ENCODE data around the gene PRKCZ. TPM values are rescaled to one million over a fixed set of nuclear protein-coding genes. Genes with fewer than 3 reads are reported as not detected.
"Not testable (repeated sequence)": the region's sequence is repeated elsewhere in the genome, so short reads cannot be mapped to it uniquely, and the experiment has no call there.

Gene PRKCZ
- total RNA-seq, 2 donors from 2014 or later: 12.4 to 20.7 TPM

- no peak for ATAC-seq
- peak; percentile 12 for DNase-seq
- intact Hi-C loops (cut with DNase I): no loop called here
These were observed 56.6 kb downstream of the PRKCZ start for GRCh38 chr1:2106659-2107405.

GRCh38 chr1:2107586-2108212 lies 57.5 kb downstream of the PRKCZ start:
- no peak for ATAC-seq
- intact Hi-C loops (cut with DNase I): no loop called here
- peak; percentile 11 for DNase-seq

DNA sequence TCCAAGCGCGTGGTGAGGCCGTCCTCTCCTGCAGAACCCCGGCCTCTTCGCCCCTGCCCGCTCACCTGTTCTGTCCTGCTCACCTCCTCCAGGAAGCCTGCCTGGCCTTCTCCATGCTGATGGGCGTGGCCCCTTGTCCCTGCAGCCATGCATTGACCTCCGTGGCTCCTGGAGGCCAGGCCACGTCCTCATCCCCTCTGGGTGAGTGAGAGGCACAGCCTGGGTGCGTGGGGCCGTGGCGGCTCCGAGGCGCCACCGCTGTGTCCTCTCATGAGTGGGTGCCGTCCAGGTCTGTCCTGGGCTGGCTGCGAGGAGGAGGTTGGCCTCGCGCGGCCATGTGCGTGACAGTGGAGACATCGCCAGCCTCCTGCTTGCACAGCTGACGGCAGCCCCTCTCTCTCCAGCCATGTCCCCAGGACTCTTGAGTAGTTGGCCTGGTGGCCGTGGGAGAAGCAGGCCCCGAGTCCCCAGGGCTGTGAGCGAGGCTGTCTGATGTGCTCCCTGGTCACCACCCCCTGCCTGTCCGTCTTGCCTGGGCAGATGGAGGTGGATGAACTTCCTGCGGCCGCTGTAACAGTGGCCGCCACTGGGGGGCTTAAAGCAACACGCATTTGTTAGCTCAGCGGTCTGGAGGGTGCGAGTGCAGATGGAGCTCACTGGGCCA lies 58.1 kb downstream of the PRKCZ start:
- intact Hi-C loops (cut with DNase I): no loop called here
- peak in 1 of 2 donors; percentile 19 for ATAC-seq
- DNase-seq: peak; percentile 37

- ATAC-seq (no peak), DNase-seq (peak; percentile 12)
- intact Hi-C loops (cut with DNase I): no loop called here
These were observed 58.8 kb downstream of the PRKCZ start for GRCh38 chr1:2108877-2109580.

DNA sequence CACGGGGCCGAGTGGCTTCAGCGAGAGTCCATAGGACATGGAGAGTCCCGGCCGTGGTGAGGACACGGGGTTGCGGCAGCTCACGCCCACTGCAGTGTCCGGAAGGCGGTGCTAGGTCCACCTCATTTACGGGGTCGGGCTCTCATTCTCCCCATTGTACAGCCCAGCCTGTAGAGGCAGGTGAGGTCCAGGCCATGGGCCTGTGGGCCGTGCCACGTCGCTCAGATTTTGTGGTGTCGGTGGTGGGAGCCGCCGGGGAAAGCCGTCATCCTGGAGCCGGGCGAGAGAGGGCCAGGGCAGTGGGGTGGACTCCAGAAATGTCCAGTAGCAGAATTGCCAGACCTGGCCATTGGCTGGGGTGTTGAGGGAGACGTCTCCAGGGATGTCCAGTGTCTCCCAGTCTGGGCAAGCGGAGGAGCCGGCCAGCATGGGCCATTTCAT lies 59.4 kb downstream of the PRKCZ start:
- no peak for ATAC-seq
- DNase-seq: peak; percentile 17
- intact Hi-C loops (cut with DNase I): no loop called here

DNA sequence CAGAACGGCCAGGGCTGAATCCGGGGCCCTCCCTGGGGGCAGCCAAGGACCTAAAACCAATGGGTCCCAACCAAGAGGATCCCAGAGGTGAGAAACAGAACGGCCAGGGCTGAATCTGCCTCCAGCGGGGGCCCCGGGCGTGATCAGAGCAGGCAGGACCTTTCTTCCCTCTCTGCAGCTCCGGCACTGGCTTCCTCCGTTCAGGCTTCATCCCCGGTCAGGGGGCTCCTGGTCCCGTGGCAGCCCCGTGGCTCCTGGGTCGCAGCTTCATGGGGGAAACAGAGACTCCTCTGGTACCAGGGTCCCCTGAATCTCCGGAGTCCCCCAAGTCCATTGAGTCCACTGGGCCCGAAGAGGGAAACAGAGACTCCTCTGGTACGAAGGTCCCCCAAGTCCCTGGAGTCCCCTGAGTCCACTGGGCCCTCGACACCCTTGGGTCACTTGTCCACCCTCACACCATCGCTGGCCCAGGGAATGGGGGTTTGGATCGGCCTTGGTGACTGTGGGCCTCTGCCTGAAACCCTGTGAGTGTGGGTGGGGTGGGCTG lies 60.1 kb downstream of the PRKCZ start:
- no peak for ATAC-seq
- intact Hi-C loops (cut with DNase I): no loop called here
- DNase-seq: peak; percentile 13

DNA sequence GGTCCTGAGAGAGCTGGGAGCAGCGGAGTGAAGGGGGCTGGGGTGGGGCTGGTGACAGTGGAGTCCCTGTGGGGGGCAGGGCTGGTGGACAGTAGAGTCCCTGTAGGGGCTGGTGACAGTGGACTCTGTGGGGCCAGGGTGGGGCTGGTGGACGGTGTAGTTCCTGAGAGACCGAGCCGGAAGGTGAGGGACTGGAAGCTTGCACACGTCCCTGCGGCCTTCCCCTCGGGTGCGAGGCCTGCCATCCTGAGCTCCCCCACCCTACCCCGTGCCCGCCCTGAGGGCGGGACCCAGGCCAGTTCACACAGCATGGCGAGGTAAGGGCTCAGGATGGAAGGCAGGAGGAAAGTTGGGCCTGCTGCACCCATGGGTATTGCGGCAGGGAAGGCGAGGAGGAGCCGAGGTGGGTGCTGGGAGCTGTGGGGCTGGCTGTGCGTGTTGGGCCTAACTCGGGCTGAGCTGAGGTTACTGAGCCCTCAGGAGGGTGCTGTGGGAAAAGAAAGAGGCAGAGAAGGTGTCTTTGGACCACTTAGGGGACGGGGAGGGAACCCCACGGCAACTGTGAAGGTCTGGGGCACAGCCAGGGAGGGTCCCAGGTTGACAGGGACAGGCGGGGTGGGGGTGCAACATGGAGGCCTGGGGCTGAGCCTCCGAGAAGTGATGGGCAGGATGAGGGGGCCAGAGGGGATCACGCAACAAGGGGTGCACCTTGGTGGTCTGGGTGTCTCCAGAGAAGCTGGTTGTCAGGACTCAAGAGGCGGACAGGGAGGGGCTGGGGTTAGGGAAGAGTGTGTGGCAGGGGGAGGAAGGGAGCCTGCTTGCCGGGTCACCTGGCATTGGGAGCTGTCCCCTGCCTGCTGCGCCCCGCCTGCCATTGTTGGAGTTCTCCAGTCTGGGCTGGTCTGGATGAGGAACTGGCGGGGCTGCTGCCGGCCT lies 60.8 kb downstream of the PRKCZ start:
- intact Hi-C loops (cut with DNase I): no loop called here
- no peak for ATAC-seq
- DNase-seq: peak; percentile 19

DNA sequence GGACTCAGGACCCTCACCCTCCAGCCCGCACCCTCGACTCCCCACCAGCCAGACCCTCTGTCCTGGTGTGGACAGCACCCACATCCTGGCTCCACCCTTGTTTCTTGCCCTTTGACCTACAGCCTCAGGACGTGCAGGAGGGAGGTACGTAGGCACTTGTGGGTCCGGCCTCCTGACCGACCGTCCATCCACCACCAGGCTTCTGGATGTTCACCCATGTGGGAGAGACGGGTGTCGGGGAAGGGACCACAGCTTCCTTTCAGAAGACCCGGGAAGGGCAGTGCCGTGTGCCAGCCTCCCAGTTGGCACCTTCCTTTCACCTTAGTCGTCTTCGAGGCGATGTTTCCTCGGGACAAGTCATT lies 61.4 kb downstream of the PRKCZ start:
- peak; percentile 7 for DNase-seq
- no peak for ATAC-seq
- intact Hi-C loops (cut with DNase I): no loop called here

GRCh38 chr1:2112280-2112701 lies 62.1 kb downstream of the PRKCZ start:
- no peak for ATAC-seq
- peak; percentile 10 for DNase-seq

DNA sequence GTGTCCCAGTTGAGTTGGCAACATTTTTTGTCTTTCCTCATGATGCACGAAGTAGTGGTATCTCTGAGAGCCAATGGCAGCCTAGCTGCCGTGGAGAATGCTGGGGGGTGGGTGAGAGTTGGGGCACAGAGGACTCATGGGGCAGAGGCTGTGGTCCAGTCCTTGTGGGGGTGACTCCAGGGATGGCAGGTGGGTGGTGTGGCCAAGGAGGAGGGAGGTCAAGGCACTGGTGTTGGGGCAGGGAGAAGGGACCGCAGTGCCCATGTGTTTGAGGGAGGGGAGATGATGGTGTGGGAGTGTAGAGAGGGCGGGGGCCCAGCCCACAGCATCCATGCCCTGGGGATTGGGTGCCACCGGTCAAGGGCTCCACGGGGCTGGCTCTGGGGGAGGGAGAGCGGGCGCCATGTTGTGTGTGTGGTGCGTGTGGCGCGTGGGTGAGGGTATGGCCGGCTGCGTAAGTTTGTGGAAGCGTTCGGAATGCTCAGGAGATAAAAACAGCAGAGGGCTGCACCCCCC lies 63.5 kb downstream of the PRKCZ start:
- DNase-seq: peak; percentile 4

More at GRCh38 chr1:2112280-2112701, 62.1 kb downstream of the PRKCZ start:
- intact Hi-C loops (cut with DNase I): no loop called here

DNA sequence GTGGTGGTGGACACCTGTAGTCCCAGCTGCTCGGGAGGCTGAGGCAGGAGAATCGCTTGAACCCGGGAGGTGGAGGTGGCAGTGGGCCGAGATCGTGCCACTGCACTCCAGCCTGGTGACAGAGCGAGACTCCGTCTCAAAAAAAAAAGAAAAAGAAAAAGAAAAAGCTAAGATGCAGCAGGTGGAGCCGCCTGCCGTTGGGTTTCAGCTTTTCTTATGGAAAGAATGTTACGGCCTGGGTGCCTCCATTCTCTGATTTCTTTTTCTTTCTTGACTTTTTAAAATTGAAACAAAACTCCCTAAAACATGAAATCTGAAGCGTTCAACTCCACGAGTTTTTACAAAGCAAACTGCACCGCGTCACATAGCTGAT lies 64.4 kb downstream of the PRKCZ start:
- ATAC-seq; intact Hi-C loops (cut with DNase I); DNase-seq: not testable (repeated sequence)

More for the DNA sequence above, 63.5 kb downstream of the PRKCZ start:
- no peak for ATAC-seq
- intact Hi-C loops (cut with DNase I): no loop called here

GRCh38 chr1:2115008-2115641 lies 64.9 kb downstream of the PRKCZ start:
- ATAC-seq (no peak), DNase-seq (peak; percentile 15)
- intact Hi-C loops (cut with DNase I): no loop called here

- ATAC-seq: no peak
- peak; percentile 5 for DNase-seq
- intact Hi-C loops (cut with DNase I): no loop called here
These were observed 65.6 kb downstream of the PRKCZ start for GRCh38 chr1:2115702-2116341.

DNA sequence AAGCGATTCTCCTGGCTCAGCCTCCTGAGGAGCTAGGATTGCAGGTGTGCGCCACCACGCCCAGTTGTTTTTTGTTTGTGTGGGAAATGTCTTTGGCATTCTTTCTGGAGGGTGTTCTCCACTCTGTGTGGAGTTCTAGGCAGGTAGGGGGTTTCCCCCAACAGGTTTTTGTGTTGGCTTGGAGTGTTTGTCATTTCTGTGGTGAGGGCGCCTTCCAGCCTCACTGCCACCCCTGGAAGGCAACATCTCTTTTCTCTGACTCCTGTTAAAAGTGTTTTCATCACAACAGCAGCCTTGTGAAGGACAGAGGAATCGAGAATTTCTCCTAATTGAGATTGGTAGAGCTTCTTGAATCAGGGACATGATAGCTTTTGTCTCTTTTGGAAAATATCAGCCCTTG lies 69.7 kb downstream of the PRKCZ start:
- intact Hi-C loops (cut with DNase I): no loop called here
- peak; percentile 1 for DNase-seq
- ATAC-seq: no peak

DNA sequence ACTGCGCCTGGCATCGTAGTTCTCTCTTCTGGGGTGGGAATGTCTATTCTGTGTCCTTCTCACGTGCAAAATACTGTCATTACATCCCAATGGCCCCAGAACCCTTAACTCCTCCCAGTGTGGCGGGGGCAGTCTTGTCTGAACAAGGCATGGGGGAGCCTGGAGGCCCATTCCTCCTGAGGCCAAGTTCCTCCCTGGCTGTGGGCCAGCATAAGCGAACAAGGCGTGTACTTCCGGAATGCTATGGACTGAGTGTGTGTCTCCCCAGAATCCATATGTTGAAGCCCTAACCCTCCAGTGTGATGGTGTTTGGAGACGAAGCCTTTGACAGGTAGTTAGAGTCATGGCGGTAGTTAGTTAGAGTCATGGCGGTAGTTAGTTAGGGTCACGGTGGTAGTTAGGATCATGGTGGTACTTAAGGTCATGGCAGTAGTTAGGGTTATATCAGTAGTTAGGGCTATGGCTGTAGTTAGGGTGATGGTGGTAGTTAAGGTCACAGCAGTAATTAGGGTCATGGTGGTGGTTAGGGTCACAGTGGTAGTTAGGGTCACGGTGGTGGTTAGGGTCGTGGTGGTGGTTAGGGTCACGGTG lies 71.0 kb downstream of the PRKCZ start:
- peak; percentile 17 for DNase-seq
- intact Hi-C loops (cut with DNase I): no loop called here
- no peak for ATAC-seq

- intact Hi-C loops (cut with DNase I); DNase-seq; ATAC-seq: not testable (repeated sequence)
These were observed 71.6 kb downstream of the PRKCZ start for GRCh38 chr1:2121794-2122193.

All from left cardiac atrium (tissue), 4 donors.